ENCODE data around the gene SMIM10L2A. TPM values are rescaled to one million over a fixed set of nuclear protein-coding genes. Genes with fewer than 3 reads are reported as not detected.
"Not testable (repeated sequence)": the region's sequence is repeated elsewhere in the genome, so short reads cannot be mapped to it uniquely, and the experiment has no call there.

Gene SMIM10L2A
- 2.7 TPM for total RNA-seq

- ATAC-seq: no peak
These were observed at the start of gene SMIM10L2A for GRCh38 chrX:135421932-135422809. Gene SMIM10L2A (plus strand): TSS chrX:135421944. CDS start chrX:135422132, 188 bp downstream.

GRCh38 chrX:135373357-135373756, 48.4 kb upstream of the SMIM10L2A start:
- intact Hi-C loops (cut with DNase I): no loop called here
- no peak for ATAC-seq
- no peak for DNase-seq (ENCODE audit: low spot score)

More at GRCh38 chrX:135421932-135422809, at the start of gene SMIM10L2A:
- intact Hi-C loops (cut with DNase I): no loop called here
- DNase-seq (ENCODE audit: low spot score): no peak

GRCh38 chrX:135382260-135382659, 39.5 kb upstream of the SMIM10L2A start:
- intact Hi-C loops (cut with DNase I): no loop called here
- DNase-seq (ENCODE audit: low spot score): no peak
- ATAC-seq: no peak

GRCh38 chrX:135383249-135383648, 38.5 kb upstream of the SMIM10L2A start:
- intact Hi-C loops (cut with DNase I): no loop called here
- ATAC-seq (no peak), DNase-seq (ENCODE audit: low spot score) (no peak)

- DNase-seq (ENCODE audit: low spot score) (no peak), ATAC-seq (no peak)
- intact Hi-C loops (cut with DNase I): no loop called here
These were observed 37.4 kb upstream of the SMIM10L2A start for GRCh38 chrX:135384161-135384836.

GRCh38 chrX:135388841-135389240, 32.9 kb upstream of the SMIM10L2A start:
- no peak for DNase-seq (ENCODE audit: low spot score)
- intact Hi-C loops (cut with DNase I): no loop called here
- ATAC-seq: no peak

GRCh38 chrX:135389243-135389642, 32.5 kb upstream of the SMIM10L2A start:
- no peak for DNase-seq (ENCODE audit: low spot score)
- no peak for ATAC-seq
- intact Hi-C loops (cut with DNase I): no loop called here

GRCh38 chrX:135389717-135390116, 32.0 kb upstream of the SMIM10L2A start:
- ATAC-seq (no peak), DNase-seq (ENCODE audit: low spot score) (no peak)
- intact Hi-C loops (cut with DNase I): no loop called here

- no peak for ATAC-seq
- intact Hi-C loops (cut with DNase I): no loop called here
- no peak for DNase-seq (ENCODE audit: low spot score)
These were observed 30.0 kb upstream of the SMIM10L2A start for GRCh38 chrX:135391734-135392133.

GRCh38 chrX:135393051-135393450, 28.7 kb upstream of the SMIM10L2A start:
- intact Hi-C loops (cut with DNase I): no loop called here
- no peak for DNase-seq (ENCODE audit: low spot score)

GRCh38 chrX:135395064-135395463, 26.7 kb upstream of the SMIM10L2A start:
- DNase-seq (ENCODE audit: low spot score) (no peak), ATAC-seq (no peak)
- intact Hi-C loops (cut with DNase I): no loop called here

More at GRCh38 chrX:135393051-135393450, 28.7 kb upstream of the SMIM10L2A start:
- no peak for ATAC-seq

GRCh38 chrX:135396109-135396508, 25.6 kb upstream of the SMIM10L2A start:
- intact Hi-C loops (cut with DNase I): no loop called here
- DNase-seq (ENCODE audit: low spot score) (no peak), ATAC-seq (no peak)

GRCh38 chrX:135396566-135396965, 25.2 kb upstream of the SMIM10L2A start:
- ATAC-seq: no peak
- no peak for DNase-seq (ENCODE audit: low spot score)
- intact Hi-C loops (cut with DNase I): no loop called here

- intact Hi-C loops (cut with DNase I): no loop called here
- ATAC-seq: no peak
- DNase-seq (ENCODE audit: low spot score): no peak
These were observed 24.1 kb upstream of the SMIM10L2A start for GRCh38 chrX:135397652-135398051.

- DNase-seq (ENCODE audit: low spot score) (no peak), ATAC-seq (no peak)
- intact Hi-C loops (cut with DNase I): no loop called here
These were observed 18.4 kb upstream of the SMIM10L2A start for GRCh38 chrX:135403374-135403773.

- intact Hi-C loops (cut with DNase I); ATAC-seq; DNase-seq (ENCODE audit: low spot score): not testable (repeated sequence)
These were observed 15.3 kb upstream of the SMIM10L2A start for GRCh38 chrX:135406428-135406827.

- DNase-seq (ENCODE audit: low spot score) (no peak), ATAC-seq (no peak)
- intact Hi-C loops (cut with DNase I): no loop called here
These were observed 12.9 kb upstream of the SMIM10L2A start for GRCh38 chrX:135408794-135409193.

- intact Hi-C loops (cut with DNase I): no loop called here
- no peak for ATAC-seq
- no peak for DNase-seq (ENCODE audit: low spot score)
These were observed 10.7 kb upstream of the SMIM10L2A start for GRCh38 chrX:135410861-135411627.

- ATAC-seq (no peak), DNase-seq (ENCODE audit: low spot score) (no peak)
- intact Hi-C loops (cut with DNase I): no loop called here
These were observed 9.9 kb upstream of the SMIM10L2A start for GRCh38 chrX:135411893-135412292.
